Esophagus squamous epithelium (tissue), 5 donors: ENCODE data around the gene GPC6. TPM values are rescaled to one million over a fixed set of nuclear protein-coding genes. Genes with fewer than 3 reads are reported as not detected.

Experiments used
- DNase-seq: peaks from one replicate; lab custom pipeline; 2025; lab: John Stamatoyannopoulos, UW
- H3K27ac ChIP-seq, 4 donors: fragments of 200-600 bp; sonication (generic); one replicate each; pipeline ENCODE4 v1.5.1; 2016 to 2019; ENCODE audit warnings: mild to moderate bottlenecking in 1 of 4
- H3K27me3 ChIP-seq, 4 donors: fragments of 200-600 bp; sonication (generic); 1 replicate in 3 of 4; 2 replicates in 1 of 4; pipeline versions ENCODE4 v1.5.1 to v1.6.0; 2017 to 2021; ENCODE audit warnings: antibody characterized with exemption in 1 of 4
- H3K36me3 ChIP-seq, 3 donors: fragments of 200-600 bp; sonication (generic); one replicate each; pipeline ENCODE4 v1.5.1; 2016 to 2019
- H3K4me1 ChIP-seq, 3 donors: fragments of 200-600 bp; sonication (generic); one replicate each; pipeline ENCODE4 v1.5.1; 2017 to 2019
- H3K4me3 ChIP-seq, 4 donors: fragments of 200-600 bp; sonication (generic); 1 replicate in 3 of 4; 2 replicates in 1 of 4; pipeline ENCODE4 v1.5.1; 2016 to 2019; ENCODE audit warnings: mild to moderate bottlenecking in 2 of 4, moderate library complexity in 1 of 4
- H3K9me3 ChIP-seq, 3 donors: fragments of 200-600 bp; sonication (generic); one replicate each; pipeline ENCODE4 v1.5.1; 2016 to 2019
- CTCF ChIP-seq, 6 experiments: fragments of 450-650 bp in 4 of 6; fragments of 200-600 bp in 2 of 6; sonication (generic) in 2 of 6; IDR thresholded peaks; one replicate each; pipeline ENCODE4 v1.5.1; 2016 to 2019; ENCODE audit warnings: antibody characterized with exemption in 6 of 6, mild to moderate bottlenecking in 4 of 6, moderate library complexity in 4 of 6
- POLR2A ChIP-seq, 4 donors: fragments of 450-650 bp; IDR thresholded peaks; one replicate each; pipeline ENCODE4 v1.6.1; 2017; ENCODE audit warnings: antibody characterized with exemption in 4 of 4, mild to moderate bottlenecking in 4 of 4, moderate library complexity in 3 of 4
- whole genome bisulfite sequencing, 2 donors: methylation state at CpG; one replicate each; pipeline ENCODE4 v1.1.5; 2018; 5-methylcytosine and 5-hydroxymethylcytosine counted together
- intact Hi-C: fragments of 100-400 bp; cut with DNase I; formaldehyde crosslinking; loops from one replicate; pipeline ENCODE4 v1.15.0; 2022
- total RNA-seq, 4 donors: library from RNA; depleted of rRNA; stranded (reverse); fragments of >200 nt; gene quantifications; one replicate each; pipeline ENCODE4 v1.1.0, GENCODE V29; 2016
- donor health status: DM: yes; HTN: yes; CAD: no.

Gene GPC6
- total RNA-seq, 4 donors from 2014 or later = 0.57 to 8.6 (median 2.6) TPM

- intact Hi-C loops = no loop called here
- H3K4me3 ChIP-seq = no peak overlapping the region
- H3K27me3 ChIP-seq = no peaks in the 10 kb centered on the region
- H3K36me3 ChIP-seq = no peaks in the 10 kb centered on the region
- no peak for DNase-seq
- H3K9me3 ChIP-seq = no peaks in the 10 kb centered on the region
- H3K4me1 ChIP-seq = no peaks in the 10 kb centered on the region
- 50 to 55% methylated on average over 1 of the region's 1 CpG for WGBS, 2 donors
- no peak overlapping the region for H3K27ac ChIP-seq
- TF ChIP-seq CTCF (IDR thresholded peaks at IDR 0.05) (no peak), POLR2A (IDR thresholded peaks at IDR 0.05) (no peak)
Observed at GRCh38 chr13:93927431-93927830, 700.8 kb downstream of the GPC6 start.

- Histone ChIP-seq H3K4me3 (no peak overlapping the region), H3K36me3 (no peaks in the 10 kb centered on the region), H3K9me3 (no peaks in the 10 kb centered on the region), H3K27ac (no peak overlapping the region), H3K27me3 (no peaks in the 10 kb centered on the region), H3K4me1 (no peaks in the 10 kb centered on the region)
- intact Hi-C loops = no loop called here
- WGBS, 2 donors = 72 to 85% methylated on average over 3 of the region's 3 CpGs
- no peak for DNase-seq
- no peak for TF ChIP-seq POLR2A (IDR thresholded peaks at IDR 0.05)
- no peak for TF ChIP-seq CTCF (IDR thresholded peaks at IDR 0.05)
Observed at GRCh38 chr13:93932901-93933300, 706.3 kb downstream of the GPC6 start.

- H3K27me3 ChIP-seq = no peaks in the 10 kb centered on the region
- TF ChIP-seq POLR2A (IDR thresholded peaks at IDR 0.05) = no peak
- TF ChIP-seq CTCF (IDR thresholded peaks at IDR 0.05) = no peak
- H3K9me3 ChIP-seq = no peaks in the 10 kb centered on the region
- no peak overlapping the region for H3K4me3 ChIP-seq
- WGBS, 2 donors = 79 to 82% methylated on average over 4 of the region's 4 CpGs
- intact Hi-C loops = no loop called here
- DNase-seq = no peak
- H3K27ac ChIP-seq = no peak overlapping the region
- no peaks in the 10 kb centered on the region for H3K36me3 ChIP-seq
- H3K4me1 ChIP-seq = no peaks in the 10 kb centered on the region
Observed at GRCh38 chr13:93936901-93937300, 710.3 kb downstream of the GPC6 start.

- no peaks in the 10 kb centered on the region for H3K9me3 ChIP-seq
- intact Hi-C loops = no loop called here
- no peaks in the 10 kb centered on the region for H3K27me3 ChIP-seq
- 43 to 52% methylated on average over 2 of the region's 2 CpGs for WGBS, 2 donors
- no peak for TF ChIP-seq CTCF (IDR thresholded peaks at IDR 0.05)
- TF ChIP-seq POLR2A (IDR thresholded peaks at IDR 0.05) = no peak
- H3K36me3 ChIP-seq = no peaks in the 10 kb centered on the region
- H3K4me1 ChIP-seq = no peaks in the 10 kb centered on the region
- no peak overlapping the region for H3K27ac ChIP-seq
- no peak overlapping the region for H3K4me3 ChIP-seq
- DNase-seq = no peak
Observed at GRCh38 chr13:93941444-93941843, 714.8 kb downstream of the GPC6 start.

- DNase-seq = no peak
- Histone ChIP-seq H3K27me3 (no peaks in the 10 kb centered on the region), H3K36me3 (no peaks in the 10 kb centered on the region), H3K27ac (no peak overlapping the region), H3K9me3 (no peaks in the 10 kb centered on the region), H3K4me1 (no peaks in the 10 kb centered on the region), H3K4me3 (no peak overlapping the region)
- intact Hi-C loops = no loop called here
- 56 to 72% methylated on average over 1 to 3 of the region's 3 CpGs for WGBS, 2 donors
- TF ChIP-seq CTCF (IDR thresholded peaks at IDR 0.05) (no peak), POLR2A (IDR thresholded peaks at IDR 0.05) (no peak)
Observed at GRCh38 chr13:93942016-93942415, 715.4 kb downstream of the GPC6 start.
